HG03280 (cell line): Measurements from ENCODE around the gene OR13D1.
"Not testable (repeated sequence)": the region's sequence is repeated elsewhere in the genome, so short reads cannot be mapped to it uniquely, and the experiment has no call there.

Source experiments
- ATAC-seq: cut with Tn5 transposase; IDR thresholded peaks from one replicate; pipeline ENCODE4 v1.9.1; 2021; ENCODE audit warnings: mild to moderate bottlenecking, moderate library complexity; ENCODE audit not compliant: unreplicated experiment

Gene OR13D1, protein sequence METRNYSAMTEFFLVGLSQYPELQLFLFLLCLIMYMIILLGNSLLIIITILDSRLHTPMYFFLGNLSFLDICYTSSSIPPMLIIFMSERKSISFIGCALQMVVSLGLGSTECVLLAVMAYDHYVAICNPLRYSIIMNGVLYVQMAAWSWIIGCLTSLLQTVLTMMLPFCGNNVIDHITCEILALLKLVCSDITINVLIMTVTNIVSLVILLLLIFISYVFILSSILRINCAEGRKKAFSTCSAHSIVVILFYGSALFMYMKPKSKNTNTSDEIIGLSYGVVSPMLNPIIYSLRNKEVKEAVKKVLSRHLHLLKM

DNA sequence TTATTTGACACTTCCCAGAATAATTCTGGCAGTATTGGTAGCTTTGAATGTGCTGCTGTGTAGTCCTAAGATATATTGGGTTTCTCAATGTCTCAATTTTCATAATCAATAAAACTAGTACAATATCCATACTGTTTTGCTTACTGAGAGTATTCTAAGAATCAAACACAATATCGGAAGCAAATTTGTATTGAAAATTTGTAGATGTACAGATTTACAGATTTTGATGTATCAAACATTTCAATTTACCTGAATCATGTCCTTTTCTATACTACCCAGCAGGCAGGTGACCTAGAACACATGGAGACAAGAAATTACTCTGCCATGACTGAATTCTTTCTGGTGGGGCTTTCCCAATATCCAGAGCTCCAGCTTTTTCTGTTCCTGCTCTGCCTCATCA is at the start of gene OR13D1:
Gene OR13D1 (plus strand): TSS at position 301 of the 400 bp plus-strand sequence. CDS start 0 bp downstream, at position 301.
- no peak for ATAC-seq

DNA sequence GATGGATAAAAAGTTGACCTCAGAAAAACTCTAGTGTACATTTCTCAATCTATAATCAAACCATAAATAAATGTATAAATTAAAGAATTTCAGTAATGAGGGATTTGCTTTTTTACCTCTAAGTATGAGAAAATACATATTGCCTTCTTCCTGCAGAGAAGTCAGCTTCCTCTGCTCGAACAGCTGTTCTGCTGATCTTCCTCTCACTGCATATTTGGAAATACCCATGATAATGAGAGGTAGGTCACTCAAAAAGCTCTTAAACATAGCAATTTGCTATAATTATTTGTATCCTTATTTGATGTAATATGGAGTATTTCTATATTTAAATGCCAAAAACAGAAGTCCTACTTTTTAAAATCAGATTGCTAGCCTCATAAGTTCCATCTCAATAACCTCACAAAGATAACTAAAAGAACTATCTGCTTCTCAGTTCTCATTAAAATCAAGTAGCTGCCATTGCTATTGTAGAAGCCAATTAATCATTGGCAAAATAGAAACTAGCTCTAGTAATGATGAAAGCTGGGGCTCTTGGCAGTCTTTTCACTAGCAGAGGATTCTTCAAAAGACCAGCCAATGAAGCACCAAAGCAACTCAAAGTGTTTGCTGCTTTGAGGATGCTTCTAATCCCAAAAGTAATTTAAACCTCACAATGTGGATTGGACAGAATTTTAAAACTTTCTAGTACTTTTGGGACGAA is 35.7 kb upstream of the OR13D1 start:
- ATAC-seq = no peak

DNA sequence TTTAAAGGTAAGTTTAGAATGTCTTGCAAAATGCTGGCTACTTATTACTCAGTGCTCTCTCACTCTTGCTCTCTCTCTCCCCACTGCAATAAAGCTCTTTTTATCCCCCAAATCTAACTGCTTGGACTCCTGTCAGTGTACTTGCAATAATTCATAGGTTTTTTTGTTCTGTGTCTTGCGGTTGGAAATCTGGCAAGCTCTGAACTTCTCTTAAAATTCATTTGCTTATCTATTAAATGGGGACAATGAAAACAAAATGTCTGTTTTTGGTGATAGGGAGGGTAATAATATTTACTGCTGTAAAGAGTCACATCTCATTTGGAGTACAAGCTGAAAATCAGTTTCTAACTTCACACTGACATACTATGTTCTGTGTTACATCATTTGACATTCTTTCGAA is 18.7 kb upstream of the OR13D1 start:
- no peak for ATAC-seq

DNA sequence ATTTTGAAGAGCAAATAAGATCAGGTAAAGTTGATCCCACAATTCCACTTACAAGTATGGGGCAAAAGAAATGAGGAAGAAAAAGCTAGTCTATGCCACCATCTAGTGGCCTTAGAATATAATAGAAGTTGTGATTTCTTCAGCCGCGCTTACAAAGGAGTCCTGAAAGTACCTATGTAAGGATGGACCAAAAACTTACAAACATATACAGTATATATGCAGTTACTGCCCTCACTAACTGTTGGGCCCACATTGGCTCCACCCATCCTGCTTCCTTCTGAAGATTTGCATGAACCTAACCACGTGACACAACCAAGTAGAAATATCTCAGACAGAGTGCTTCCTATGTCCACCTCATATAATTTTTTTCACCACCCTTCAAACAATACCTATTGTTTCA is 11.7 kb upstream of the OR13D1 start:
- peak; percentile 69 for ATAC-seq

DNA sequence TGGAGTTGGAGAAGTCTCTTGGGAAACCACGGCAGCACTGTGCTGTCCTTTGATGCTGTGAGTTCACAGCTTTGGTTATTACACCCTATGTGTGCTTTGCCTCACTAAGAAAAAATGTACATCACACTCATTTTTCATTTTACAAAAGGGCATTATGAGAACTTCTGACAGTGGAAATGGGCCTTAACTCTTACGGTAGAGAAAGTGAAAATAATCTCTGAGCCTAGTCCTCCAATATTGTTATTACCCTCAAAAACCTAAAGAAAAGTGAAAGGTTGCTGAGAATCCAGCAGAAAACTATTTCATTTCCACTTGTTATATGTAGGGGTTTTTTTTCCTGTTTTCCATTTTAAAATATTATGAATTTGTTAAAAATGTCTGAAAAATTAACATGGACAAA is 8.2 kb upstream of the OR13D1 start:
- no peak for ATAC-seq

DNA sequence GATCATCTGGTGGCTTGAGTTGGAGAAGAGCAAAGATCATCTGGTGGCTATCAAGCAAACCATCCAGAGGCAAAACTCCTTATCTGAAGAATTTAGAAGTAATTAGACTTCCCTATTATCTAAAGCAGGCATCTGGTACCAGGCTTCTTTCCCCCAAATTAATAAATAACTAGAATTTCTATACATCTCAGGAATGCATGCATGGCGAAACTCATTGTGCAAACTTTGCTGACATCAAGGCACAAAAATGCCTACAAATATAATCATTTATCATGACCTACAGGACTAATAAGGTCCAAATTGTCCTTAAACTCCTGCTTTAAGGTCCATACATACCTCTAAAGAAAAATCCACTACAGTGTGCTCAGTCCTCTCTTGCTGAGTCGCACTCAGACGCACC is 6.0 kb downstream of the OR13D1 start:
- no peak for ATAC-seq

DNA sequence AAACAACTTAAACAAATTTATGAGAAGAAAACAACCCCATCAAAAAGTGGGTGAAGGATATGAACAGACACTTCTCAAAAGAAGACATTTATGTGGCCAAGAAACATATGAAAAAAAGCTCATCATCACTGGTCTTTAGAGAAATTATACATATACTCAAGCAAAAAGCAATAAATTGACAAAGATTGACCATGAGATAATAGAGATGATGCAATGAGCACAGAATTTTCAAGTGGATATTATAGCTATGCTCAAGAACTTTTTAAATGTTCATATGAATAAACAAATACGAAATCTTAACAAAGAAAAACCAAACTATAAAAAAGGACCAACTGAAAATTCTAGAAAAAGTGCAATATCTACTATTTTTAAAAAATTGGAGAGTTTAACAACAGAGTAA is 14.4 kb downstream of the OR13D1 start:
- not testable (repeated sequence) for ATAC-seq

DNA sequence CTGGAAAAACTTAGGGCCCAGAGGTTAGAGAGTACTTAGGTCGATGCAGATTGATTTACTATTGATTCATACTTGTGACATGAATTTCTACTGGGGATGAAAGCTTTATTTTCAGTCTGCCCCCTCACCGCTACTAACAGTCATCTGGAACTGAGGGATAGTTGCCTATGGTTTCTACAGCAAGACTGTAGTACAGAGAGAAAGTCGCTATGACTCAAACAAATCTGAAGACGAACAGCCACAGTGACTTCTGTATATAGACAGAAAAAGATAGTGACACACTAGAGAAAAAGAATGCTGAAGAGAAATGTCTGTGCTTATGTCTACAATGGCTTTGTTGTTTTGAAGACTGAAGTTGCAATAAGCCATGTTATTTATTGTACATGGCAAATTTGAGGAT is 17.3 kb downstream of the OR13D1 start:
- ATAC-seq = no peak

DNA sequence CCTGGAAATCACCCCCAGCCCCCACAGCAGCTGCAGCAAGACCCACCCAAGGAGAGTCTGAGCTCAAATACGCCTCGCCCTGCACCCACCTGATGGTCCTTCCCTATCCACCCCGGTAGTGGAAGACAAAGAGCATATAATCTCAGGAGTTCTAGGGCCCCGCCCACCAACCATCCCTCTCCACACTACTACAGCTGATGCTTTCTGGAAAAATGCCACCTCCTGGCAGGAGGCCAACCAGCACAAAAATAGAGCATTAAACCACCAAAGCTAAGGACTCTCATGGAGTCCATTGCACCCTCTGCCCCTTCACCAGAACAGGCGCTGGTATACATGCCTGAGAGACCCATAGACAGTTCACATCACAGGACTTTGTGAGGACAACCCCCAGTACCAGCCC is 30.7 kb downstream of the OR13D1 start:
- no peak for ATAC-seq

DNA sequence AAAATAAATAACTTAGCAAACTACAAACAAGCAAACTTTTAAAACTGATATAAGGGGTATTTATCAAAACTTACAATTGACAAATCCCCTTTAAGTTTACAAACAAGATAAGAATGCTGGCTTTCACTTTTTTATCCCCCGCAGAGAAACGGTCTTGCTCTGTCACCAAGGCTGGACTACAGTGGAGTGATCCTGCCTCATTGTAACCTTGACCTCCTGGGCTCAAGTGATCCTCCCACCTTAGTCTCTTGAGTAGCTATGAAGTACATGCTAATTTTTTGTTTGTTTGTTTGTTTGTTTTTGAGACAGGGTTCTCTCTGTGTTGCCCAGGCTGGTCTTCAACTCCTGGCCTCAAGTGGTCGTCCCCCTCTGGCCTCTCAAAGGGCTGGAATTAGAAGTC is 44.1 kb downstream of the OR13D1 start:
- no peak for ATAC-seq

DNA sequence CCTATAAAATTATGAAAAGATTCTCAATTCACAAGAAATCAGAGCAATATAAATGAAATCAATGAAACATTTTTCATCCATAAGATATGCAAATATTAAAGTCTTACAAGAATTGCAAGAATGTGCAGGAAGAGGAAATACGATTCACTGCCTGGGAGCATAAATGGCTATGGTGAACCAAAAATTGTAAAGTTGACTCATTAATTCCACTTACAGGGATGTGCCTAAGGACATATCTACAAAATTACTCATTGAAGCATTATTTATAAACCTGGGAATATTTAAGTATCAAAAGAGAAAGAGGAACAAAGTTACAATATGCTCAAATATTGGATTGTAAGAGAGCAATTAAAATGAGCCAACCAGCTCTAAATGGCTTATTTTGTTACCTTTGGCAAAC is 46.3 kb downstream of the OR13D1 start:
- no peak for ATAC-seq

DNA sequence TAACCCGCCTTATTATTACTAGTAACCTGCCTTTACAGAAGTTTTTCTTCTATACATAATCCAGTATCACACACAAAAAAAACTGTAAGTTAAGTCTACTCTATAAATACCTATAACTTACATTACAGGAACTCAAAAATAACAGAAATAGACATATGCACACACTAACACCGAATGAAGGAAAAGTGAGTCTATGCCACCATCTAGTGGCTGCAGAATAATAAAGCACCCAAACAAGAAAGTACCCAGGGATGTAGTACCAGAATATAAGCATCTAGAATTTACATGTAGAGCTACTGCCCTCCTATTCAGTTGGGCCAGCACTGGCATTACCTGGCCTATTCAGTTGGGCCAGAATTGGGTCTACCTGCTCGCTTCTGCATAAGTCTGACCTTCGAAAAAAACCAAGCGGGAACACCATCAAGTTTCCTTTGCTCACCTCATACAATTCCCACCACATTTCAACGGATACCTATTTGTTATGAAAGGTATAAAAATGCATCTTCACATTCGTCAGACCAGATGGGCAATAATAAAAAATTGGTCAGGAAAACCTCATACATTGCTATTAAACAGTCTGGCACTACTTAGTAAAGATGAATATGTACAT is 49.2 kb downstream of the OR13D1 start:
- ATAC-seq = peak; percentile 38
